ENCODE results near the gene TVP23C.
"Not testable (repeated sequence)": the region's sequence is repeated elsewhere in the genome, so short reads cannot be mapped to it uniquely, and the experiment has no call there.

DNA sequence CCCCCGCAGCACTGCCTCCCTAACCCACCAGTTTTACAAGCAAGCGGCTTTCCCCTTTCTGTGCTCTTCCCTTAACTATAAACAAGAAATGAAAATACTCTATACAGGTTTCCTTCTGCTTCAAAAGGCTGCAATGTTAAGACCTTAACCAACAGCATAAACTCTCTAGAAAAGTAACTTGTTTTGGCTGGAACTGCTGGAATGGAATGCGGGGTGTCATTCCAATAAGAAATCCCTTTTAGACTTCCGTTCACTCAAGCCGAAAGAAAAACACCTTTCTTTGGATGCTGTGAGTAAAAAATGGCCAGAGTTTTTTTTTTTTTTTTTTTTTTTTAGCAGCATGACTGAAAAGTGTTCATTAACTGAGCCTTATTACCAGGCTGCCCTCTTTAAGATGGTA, 28.7 kb upstream of the TVP23C start:
- TF ChIP-seq POLR2AphosphoS5 (IDR thresholded peaks at IDR 0.05; ENCODE audit: low read depth, low read length); SIN3A (IDR thresholded peaks at IDR 0.05; ENCODE audit: borderline replicate concordance, insufficient read depth, low read depth, low read length); TCF7L2 (IDR thresholded peaks at IDR 0.05; ENCODE audit: low read depth, low read length): not testable (repeated sequence)
- TF ChIP-seq, protein P1, sequence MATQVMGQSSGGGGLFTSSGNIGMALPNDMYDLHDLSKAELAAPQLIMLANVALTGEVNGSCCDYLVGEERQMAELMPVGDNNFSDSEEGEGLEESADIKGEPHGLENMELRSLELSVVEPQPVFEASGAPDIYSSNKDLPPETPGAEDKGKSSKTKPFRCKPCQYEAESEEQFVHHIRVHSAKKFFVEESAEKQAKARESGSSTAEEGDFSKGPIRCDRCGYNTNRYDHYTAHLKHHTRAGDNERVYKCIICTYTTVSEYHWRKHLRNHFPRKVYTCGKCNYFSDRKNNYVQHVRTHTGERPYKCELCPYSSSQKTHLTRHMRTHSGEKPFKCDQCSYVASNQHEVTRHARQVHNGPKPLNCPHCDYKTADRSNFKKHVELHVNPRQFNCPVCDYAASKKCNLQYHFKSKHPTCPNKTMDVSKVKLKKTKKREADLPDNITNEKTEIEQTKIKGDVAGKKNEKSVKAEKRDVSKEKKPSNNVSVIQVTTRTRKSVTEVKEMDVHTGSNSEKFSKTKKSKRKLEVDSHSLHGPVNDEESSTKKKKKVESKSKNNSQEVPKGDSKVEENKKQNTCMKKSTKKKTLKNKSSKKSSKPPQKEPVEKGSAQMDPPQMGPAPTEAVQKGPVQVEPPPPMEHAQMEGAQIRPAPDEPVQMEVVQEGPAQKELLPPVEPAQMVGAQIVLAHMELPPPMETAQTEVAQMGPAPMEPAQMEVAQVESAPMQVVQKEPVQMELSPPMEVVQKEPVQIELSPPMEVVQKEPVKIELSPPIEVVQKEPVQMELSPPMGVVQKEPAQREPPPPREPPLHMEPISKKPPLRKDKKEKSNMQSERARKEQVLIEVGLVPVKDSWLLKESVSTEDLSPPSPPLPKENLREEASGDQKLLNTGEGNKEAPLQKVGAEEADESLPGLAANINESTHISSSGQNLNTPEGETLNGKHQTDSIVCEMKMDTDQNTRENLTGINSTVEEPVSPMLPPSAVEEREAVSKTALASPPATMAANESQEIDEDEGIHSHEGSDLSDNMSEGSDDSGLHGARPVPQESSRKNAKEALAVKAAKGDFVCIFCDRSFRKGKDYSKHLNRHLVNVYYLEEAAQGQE (IDR thresholded peaks at IDR 0.05; ENCODE audit: insufficient read depth in 1 of 2, low read depth in 2 of 2, low read length in 1 of 2) = not testable (repeated sequence)
- TF ChIP-seq, protein P2, sequence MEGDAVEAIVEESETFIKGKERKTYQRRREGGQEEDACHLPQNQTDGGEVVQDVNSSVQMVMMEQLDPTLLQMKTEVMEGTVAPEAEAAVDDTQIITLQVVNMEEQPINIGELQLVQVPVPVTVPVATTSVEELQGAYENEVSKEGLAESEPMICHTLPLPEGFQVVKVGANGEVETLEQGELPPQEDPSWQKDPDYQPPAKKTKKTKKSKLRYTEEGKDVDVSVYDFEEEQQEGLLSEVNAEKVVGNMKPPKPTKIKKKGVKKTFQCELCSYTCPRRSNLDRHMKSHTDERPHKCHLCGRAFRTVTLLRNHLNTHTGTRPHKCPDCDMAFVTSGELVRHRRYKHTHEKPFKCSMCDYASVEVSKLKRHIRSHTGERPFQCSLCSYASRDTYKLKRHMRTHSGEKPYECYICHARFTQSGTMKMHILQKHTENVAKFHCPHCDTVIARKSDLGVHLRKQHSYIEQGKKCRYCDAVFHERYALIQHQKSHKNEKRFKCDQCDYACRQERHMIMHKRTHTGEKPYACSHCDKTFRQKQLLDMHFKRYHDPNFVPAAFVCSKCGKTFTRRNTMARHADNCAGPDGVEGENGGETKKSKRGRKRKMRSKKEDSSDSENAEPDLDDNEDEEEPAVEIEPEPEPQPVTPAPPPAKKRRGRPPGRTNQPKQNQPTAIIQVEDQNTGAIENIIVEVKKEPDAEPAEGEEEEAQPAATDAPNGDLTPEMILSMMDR (IDR thresholded peaks at IDR 0.05) = not testable (repeated sequence)
